Measurements from ENCODE around the gene DPP9.
"Not testable (repeated sequence)": the region's sequence is repeated elsewhere in the genome, so short reads cannot be mapped to it uniquely, and the experiment has no call there.

DPP9 gene

DNA sequence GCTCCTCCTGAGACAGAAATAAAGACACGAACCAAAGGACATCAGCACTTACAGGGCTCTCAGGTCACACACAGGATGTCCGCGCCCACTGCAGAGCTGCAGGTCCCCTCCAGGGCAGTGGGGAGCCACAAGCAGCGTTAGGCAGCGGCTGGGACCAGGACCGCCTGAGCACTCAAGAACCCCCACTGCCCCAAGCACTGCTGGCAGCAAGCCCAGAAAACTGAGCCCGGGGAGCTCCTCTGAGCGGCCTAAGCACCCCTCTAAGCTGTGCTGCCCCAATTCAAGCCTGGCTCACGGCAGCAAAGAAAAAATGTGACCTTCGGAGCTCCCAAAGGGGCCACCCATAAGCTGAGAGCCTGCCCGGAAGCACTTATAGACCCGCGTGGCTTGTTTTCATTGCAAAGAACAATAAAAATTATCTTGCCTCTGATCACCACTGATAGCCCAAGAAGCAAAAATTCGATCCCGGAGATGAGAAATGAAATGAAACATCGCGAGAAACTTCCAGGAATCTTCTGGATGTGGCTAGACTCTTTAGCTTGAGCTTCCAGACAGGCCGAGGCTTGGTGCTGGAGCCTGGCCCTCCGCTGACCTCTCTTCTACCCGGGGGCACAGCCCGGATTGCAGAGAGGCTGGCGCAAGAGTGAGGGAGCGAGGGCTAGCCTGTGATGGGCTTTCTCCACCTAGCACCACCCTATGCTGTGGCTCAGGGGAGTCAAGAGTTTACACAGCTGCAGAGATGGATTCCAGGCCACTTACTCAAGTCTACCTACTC is 6.3 kb downstream of the DPP9 start:
- Histone ChIP-seq H3K4me3 (no peak overlapping the region), H3K27me3 (no peaks in the 10 kb centered on the region), H3K4me1 (peaks cover 9 to 61% (median 26%) of the 10 kb centered on the region in 10 experiments), H3K9me3 (replicated peaks in 1 of 11) (no peaks in the 10 kb centered on the region), H3K4me2 (peak overlapping the region in 4 of 11 experiments; percentile 33 to 78 (median 56); a peak in 4 of 22 replicates), H4K20me1 (peaks cover 18 to 100% (median 74%) of the 10 kb centered on the region in 11 experiments; a peak in 21 of 22 replicates), H3K9ac (peak overlapping the region in 4 of 11 experiments; percentile 21 to 62 (median 40); a peak in 3 of 22 replicates), H3K36me3 (peaks cover 87 to 100% (median 92%) of the 10 kb centered on the region in 11 experiments), H3K27ac (no peak overlapping the region)
- TF ChIP-seq Cebpa-rat (IDR thresholded peaks at IDR 0.05): no peak

- Histone ChIP-seq H3K9ac (peak overlapping the region in 3 of 11 experiments; percentile 23 to 37 (median 35); a peak in 4 of 22 replicates), H4K20me1 (peaks cover 3 to 99% (median 63%) of the 10 kb centered on the region in 11 experiments; a peak in 20 of 22 replicates), H3K36me3 (peaks cover 91 to 100% (median 96%) of the 10 kb centered on the region in 11 experiments), H3K4me3 (no peak overlapping the region), H3K4me2 (peak overlapping the region in 6 of 11 experiments; percentile 27 to 78 (median 56); a peak in 11 of 22 replicates), H3K27ac (peak overlapping the region in 2 of 11 experiments; percentile 8 to 27; a peak in 3 of 22 replicates), H3K4me1 (peaks cover 0 to 44% (median 18%) of the 10 kb centered on the region in 10 experiments; a peak in 15 of 20 replicates), H3K9me3 (replicated peaks in 1 of 11) (0 out of 22 replicates have a peak, but pooled peaks cover 0 to 6% (median 0%) of the 10 kb centered on the region in 11 experiments), H3K27me3 (no peaks in the 10 kb centered on the region)
- TF ChIP-seq Cebpa-rat (IDR thresholded peaks at IDR 0.05): no peak
These were observed 8.0 kb downstream of the DPP9 start for GRCh38 chr19:4715529-4716221.

DNA sequence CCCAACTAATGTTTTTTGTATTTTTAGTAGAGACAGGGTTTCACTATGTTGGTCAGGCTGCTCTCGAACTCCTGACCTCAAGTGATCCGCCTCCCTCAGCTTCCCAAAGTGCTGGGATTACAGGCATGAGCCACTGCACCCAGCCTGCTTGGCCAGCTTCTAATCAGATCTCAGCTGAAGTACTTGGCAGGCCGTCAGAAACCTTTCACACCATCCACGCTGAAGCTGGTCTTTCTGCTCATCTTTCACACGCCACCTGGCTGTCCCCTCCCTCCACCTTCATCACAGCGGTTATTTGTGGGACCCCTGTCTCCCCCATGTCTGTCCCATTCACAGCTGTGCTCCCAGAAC is 8.5 kb downstream of the DPP9 start:
- H4K20me1 ChIP-seq: peaks cover 0 to 99% (median 63%) of the 10 kb centered on the region in 11 experiments; a peak in 20 of 22 replicates

GRCh38 chr19:4714016-4714415 is 9.6 kb downstream of the DPP9 start:
- TF ChIP-seq Cebpa-rat (IDR thresholded peaks at IDR 0.05): no peak
- Histone ChIP-seq H3K4me1 (peaks cover 6 to 58% (median 32%) of the 10 kb centered on the region in 10 experiments), H3K36me3 (peaks cover 90 to 100% (median 95%) of the 10 kb centered on the region in 11 experiments), H3K4me3 (no peak overlapping the region), H3K4me2 (no peak overlapping the region), H3K9ac (no peak overlapping the region), H3K9me3 (replicated peaks in 1 of 11) (0 out of 22 replicates have a peak, but pooled peaks cover 0 to 6% (median 0%) of the 10 kb centered on the region in 11 experiments), H3K27me3 (no peaks in the 10 kb centered on the region), H4K20me1 (peaks cover 0 to 98% (median 58%) of the 10 kb centered on the region in 11 experiments; a peak in 20 of 22 replicates), H3K27ac (no peak overlapping the region)

More for the DNA sequence above, 8.5 kb downstream of the DPP9 start:
- Histone ChIP-seq H3K4me1 (peaks cover 1 to 49% (median 23%) of the 10 kb centered on the region in 10 experiments), H3K36me3 (peaks cover 91 to 100% (median 96%) of the 10 kb centered on the region in 11 experiments), H3K4me2 (peak overlapping the region in 2 of 11 experiments; percentile 77 to 78; a peak in 4 of 22 replicates), H3K27ac (peak overlapping the region in 1 of 11 experiments; percentile 8; a peak in 1 of 22 replicates)
- H3K4me3 ChIP-seq; H3K9me3 ChIP-seq (replicated peaks in 1 of 11); H3K9ac ChIP-seq; H3K27me3 ChIP-seq: not testable (repeated sequence)

DNA sequence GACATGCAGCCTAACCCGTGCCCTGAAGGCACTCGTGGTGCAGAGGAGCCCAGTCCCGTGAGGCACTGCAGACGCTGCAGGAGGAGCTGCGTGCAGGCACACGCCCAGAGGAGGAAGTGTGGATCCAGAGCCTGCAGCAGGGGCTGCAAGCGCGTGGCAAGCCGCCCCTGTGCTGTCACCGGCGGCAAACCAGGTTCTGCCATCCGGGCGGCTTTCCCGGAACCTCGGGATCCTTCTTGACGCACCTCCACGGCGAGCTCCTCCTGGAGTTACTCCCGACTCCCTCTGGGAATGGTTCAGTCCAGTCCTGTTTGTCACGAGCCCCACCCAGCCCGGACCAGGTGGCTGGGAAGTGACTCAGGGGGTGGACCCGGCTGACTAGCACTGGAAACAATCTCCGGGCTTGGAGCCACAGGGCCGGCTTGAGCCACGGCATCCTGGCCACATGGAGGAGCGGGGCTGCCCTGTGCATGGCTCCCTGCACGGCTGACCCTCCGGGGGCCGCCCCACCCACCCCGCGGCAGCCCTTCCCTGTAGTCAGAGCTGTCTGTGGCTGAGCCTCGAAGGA is 10.2 kb downstream of the DPP9 start:
- H3K9me3 ChIP-seq (replicated peaks in 1 of 11): 0 out of 22 replicates have a peak, but pooled peaks cover 0 to 6% (median 0%) of the 10 kb centered on the region in 11 experiments
- no peak overlapping the region for H3K27ac ChIP-seq
- peaks cover 6 to 55% (median 32%) of the 10 kb centered on the region in 10 experiments for H3K4me1 ChIP-seq
- H3K9ac ChIP-seq: no peak overlapping the region
- peaks cover 0 to 98% (median 63%) of the 10 kb centered on the region in 11 experiments; a peak in 20 of 22 replicates for H4K20me1 ChIP-seq
- no peak overlapping the region for H3K4me2 ChIP-seq
- peaks cover 90 to 100% (median 95%) of the 10 kb centered on the region in 11 experiments for H3K36me3 ChIP-seq
- H3K27me3 ChIP-seq: no peaks in the 10 kb centered on the region
- H3K4me3 ChIP-seq: no peak overlapping the region
- no peak for TF ChIP-seq Cebpa-rat (IDR thresholded peaks at IDR 0.05)

DNA sequence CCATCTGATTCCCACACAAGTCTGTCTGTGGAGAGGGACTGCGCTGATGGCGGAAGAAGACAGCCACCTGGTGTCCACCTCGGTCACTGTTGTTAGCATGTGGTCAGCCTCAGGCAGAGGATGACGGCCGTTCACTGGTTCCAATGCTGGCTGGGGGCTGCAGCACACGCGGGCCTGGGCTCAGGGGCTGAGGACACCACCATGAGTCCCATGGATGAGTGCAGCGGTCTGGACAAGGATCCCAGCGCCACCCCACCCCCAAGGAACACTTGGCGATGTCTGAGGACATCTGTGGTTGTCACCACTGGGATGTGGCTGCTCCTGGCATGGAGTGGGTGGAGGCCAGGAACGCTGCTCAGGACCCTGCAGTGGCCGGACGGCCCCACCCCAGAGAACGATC is 10.9 kb downstream of the DPP9 start:
- Histone ChIP-seq H3K27ac (no peak overlapping the region), H3K9ac (no peak overlapping the region), H4K20me1 (peaks cover 0 to 98% (median 61%) of the 10 kb centered on the region in 11 experiments; a peak in 20 of 22 replicates)

DNA sequence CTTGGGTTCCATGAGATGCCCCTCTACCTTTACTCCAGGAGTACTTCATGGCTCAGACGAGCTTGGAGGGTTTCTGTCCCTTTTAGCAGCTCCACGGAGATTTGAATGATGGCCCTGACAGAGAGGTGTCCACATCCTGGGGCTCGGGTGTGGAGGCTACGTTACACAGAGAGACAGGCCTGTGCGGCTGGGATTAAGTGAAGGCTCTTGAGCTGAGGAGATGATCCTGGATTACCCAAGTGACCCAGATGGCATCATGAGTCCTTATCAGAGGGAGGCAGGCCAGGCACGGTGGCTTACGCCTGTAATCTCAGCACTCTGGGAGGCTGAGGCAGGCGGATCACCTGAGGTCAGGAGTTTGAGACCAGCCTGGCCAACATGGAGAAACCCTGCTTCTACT is 12.4 kb downstream of the DPP9 start:
- Histone ChIP-seq H4K20me1 (peaks cover 0 to 96% (median 47%) of the 10 kb centered on the region in 11 experiments; a peak in 18 of 22 replicates), H3K27me3 (no peaks in the 10 kb centered on the region), H3K9ac (no peak overlapping the region; a peak in 1 of 22 replicates), H3K36me3 (peaks cover 82 to 100% (median 95%) of the 10 kb centered on the region in 11 experiments), H3K4me1 (peaks cover 6 to 49% (median 21%) of the 10 kb centered on the region in 10 experiments), H3K4me2 (no peak overlapping the region; a peak in 1 of 22 replicates), H3K9me3 (replicated peaks in 1 of 11) (0 out of 22 replicates have a peak, but pooled peaks cover 0 to 6% (median 0%) of the 10 kb centered on the region in 11 experiments), H3K27ac (no peak overlapping the region), H3K4me3 (no peak overlapping the region)
- TF ChIP-seq Cebpa-rat (IDR thresholded peaks at IDR 0.05): no peak

More for the DNA sequence above, 10.9 kb downstream of the DPP9 start:
- Histone ChIP-seq H3K27me3 (no peaks in the 10 kb centered on the region), H3K4me3 (no peak overlapping the region), H3K4me1 (peaks cover 6 to 54% (median 28%) of the 10 kb centered on the region in 10 experiments), H3K9me3 (replicated peaks in 1 of 11) (0 out of 22 replicates have a peak, but pooled peaks cover 0 to 6% (median 0%) of the 10 kb centered on the region in 11 experiments), H3K4me2 (no peak overlapping the region), H3K36me3 (peaks cover 84 to 100% (median 94%) of the 10 kb centered on the region in 11 experiments)
- TF ChIP-seq Cebpa-rat (IDR thresholded peaks at IDR 0.05): no peak

DNA sequence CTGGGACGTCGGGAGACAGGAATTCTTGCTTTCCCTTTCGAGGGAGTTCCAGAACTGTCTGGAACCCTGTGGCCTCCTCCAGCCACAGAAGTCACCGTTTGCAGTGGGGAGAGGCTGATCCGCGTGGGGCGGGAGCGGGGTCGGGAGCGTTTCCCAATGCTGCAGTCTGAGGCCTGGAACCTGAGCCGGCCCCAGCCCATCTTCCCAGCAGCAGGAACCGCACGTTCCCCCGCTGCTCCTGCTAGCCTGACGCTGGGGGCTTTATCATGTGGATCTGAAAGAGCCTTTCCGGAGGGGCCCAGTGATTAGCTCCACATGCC is 13.4 kb downstream of the DPP9 start:
- H3K36me3 ChIP-seq: peaks cover 79 to 100% (median 96%) of the 10 kb centered on the region in 11 experiments

More for the DNA sequence above, 13.4 kb downstream of the DPP9 start:
- Histone ChIP-seq H3K4me3 (no peak overlapping the region), H3K27me3 (no peaks in the 10 kb centered on the region), H3K9me3 (replicated peaks in 1 of 11) (0 out of 22 replicates have a peak, but pooled peaks cover 0 to 6% (median 0%) of the 10 kb centered on the region in 11 experiments), H3K4me1 (peaks cover 2 to 49% (median 15%) of the 10 kb centered on the region in 10 experiments), H3K9ac (peak overlapping the region in 6 of 11 experiments; percentile 18 to 43 (median 38); a peak in 10 of 22 replicates), H4K20me1 (peaks cover 0 to 94% (median 41%) of the 10 kb centered on the region in 11 experiments; a peak in 18 of 22 replicates), H3K27ac (peak overlapping the region in 5 of 11 experiments; percentile 23 to 51 (median 40); a peak in 6 of 22 replicates), H3K4me2 (peak overlapping the region in 9 of 11 experiments; percentile 27 to 71 (median 49); a peak in 13 of 22 replicates)
- TF ChIP-seq Cebpa-rat (IDR thresholded peaks at IDR 0.05): no peak

All from BLaER1 treated with 17β-estradiol and CSF1 and Interleukin-3, amounts not matched to agents 10 nM and 100 nM (cell line).